Dermis microvascular lymphatic vessel endothelial cell (primary cell): ENCODE measurements around the gene ABCB9. TPM values are rescaled to one million over a fixed set of nuclear protein-coding genes. Genes with fewer than 3 reads are reported as not detected.
"Not testable (repeated sequence)": the region's sequence is repeated elsewhere in the genome, so short reads cannot be mapped to it uniquely, and the experiment has no call there.

Experiments
- DNase-seq, 2 donors: peaks; one replicate each; pipeline versions ENCODE4 v3.0.0 to v3.0.0-alpha.2; 2010; ENCODE audit warnings: low read depth in 2 of 2
- total RNA-seq: library from RNA; depleted of rRNA; stranded (reverse); fragments of >200 nt; gene quantifications from 2 replicates; pipeline ENCODE4 v1.2.1, GENCODE V29; 2014

ABCB9 gene
- total RNA-seq, 1 donor from 2014 or later = 4.5 TPM

- peak; percentile 74 to 84 for DNase-seq
These were observed 70.3 kb downstream of the ABCB9 start, which contains the start of gene VPS37B for GRCh38 chr12:122895704-122896636. Gene VPS37B (minus strand): TSS chr12:122896124. CDS start chr12:122896062, 62 bp downstream.

- peak in 1 of 2 donors; percentile 24 for DNase-seq
These were observed 71.0 kb downstream of the ABCB9 start for GRCh38 chr12:122895320-122895703.

GRCh38 chr12:122894193-122895121, 71.8 kb downstream of the ABCB9 start:
- no peak for DNase-seq

- DNase-seq = no peak
These were observed 72.8 kb downstream of the ABCB9 start for GRCh38 chr12:122893208-122894153.

- DNase-seq = not testable (repeated sequence)
These were observed 73.5 kb downstream of the ABCB9 start for GRCh38 chr12:122892724-122893123.

GRCh38 chr12:122891661-122892525, 74.4 kb downstream of the ABCB9 start:
- DNase-seq = no peak

- no peak for DNase-seq
These were observed 76.3 kb downstream of the ABCB9 start for GRCh38 chr12:122889761-122890520.

- DNase-seq = peak; percentile 95 to 97
These were observed 78.0 kb downstream of the ABCB9 start for GRCh38 chr12:122888232-122888752.

GRCh38 chr12:122887819-122888212, 78.4 kb downstream of the ABCB9 start:
- DNase-seq = no peak

- peak in 1 of 2 donors; percentile 79 for DNase-seq
These were observed 79.1 kb downstream of the ABCB9 start for GRCh38 chr12:122886851-122887818.

- no peak for DNase-seq
These were observed 80.1 kb downstream of the ABCB9 start for GRCh38 chr12:122886161-122886560.

- DNase-seq = peak; percentile 46 to 69
These were observed 81.4 kb downstream of the ABCB9 start for GRCh38 chr12:122884860-122885259.

GRCh38 chr12:122884091-122884826, 82.0 kb downstream of the ABCB9 start:
- no peak for DNase-seq

GRCh38 chr12:122882908-122883558, 83.2 kb downstream of the ABCB9 start:
- peak in 1 of 2 donors; percentile 29 for DNase-seq

- DNase-seq = peak in 1 of 2 donors; percentile 48
These were observed 85.6 kb downstream of the ABCB9 start for GRCh38 chr12:122880668-122881067.

GRCh38 chr12:122880155-122880667, 86.1 kb downstream of the ABCB9 start:
- no peak for DNase-seq
